Chondrocyte (in vitro differentiated cells): ENCODE measurements around the gene RAB11FIP4. TPM values are rescaled to one million over a fixed set of nuclear protein-coding genes. Genes with fewer than 3 reads are reported as not detected.

ENCODE experiments used
- DNase-seq: peaks from one replicate; pipeline ENCODE4 v3.0.0; 2021; ENCODE audit warnings: mixed read lengths, low spot score
- H3K27ac Mint-ChIP-seq: one replicate; pipeline ENCODE4 v1.8.0; 2021; ENCODE audit warnings: mild to moderate bottlenecking, moderate library complexity, mixed read lengths; ENCODE audit not compliant: unreplicated experiment
- H3K27me3 Mint-ChIP-seq: 2 replicates; pipeline ENCODE4 v1.8.0; 2021; ENCODE audit warnings: low read depth, mixed read lengths
- H3K36me3 Mint-ChIP-seq: 2 replicates; pipeline ENCODE4 v1.8.0; 2021; ENCODE audit warnings: low read depth, mixed read lengths
- H3K4me1 Mint-ChIP-seq: 2 replicates; pipeline ENCODE4 v1.8.0; 2021; ENCODE audit warnings: low read depth, mild to moderate bottlenecking, mixed read lengths
- H3K4me3 Mint-ChIP-seq: one replicate; pipeline ENCODE4 v1.8.0; 2021; ENCODE audit warnings: mild to moderate bottlenecking, moderate library complexity, mixed read lengths; ENCODE audit not compliant: unreplicated experiment
- H3K9me3 Mint-ChIP-seq: 2 replicates; pipeline ENCODE4 v1.8.0; 2021; ENCODE audit warnings: low read depth, mixed read lengths
- CTCF ChIP-seq: fragments of 200-600 bp; sonication (generic); IDR thresholded peaks from 2 replicates; pipeline ENCODE4 v1.5.0; 2021; ENCODE audit warnings: antibody characterized with exemption, mild to moderate bottlenecking, moderate library complexity
- total RNA-seq: library from RNA; stranded (reverse); gene quantifications from 3 replicates; pipeline ENCODE4 v1.2.1, GENCODE V29; 2021

RAB11FIP4 gene
- total RNA-seq, 1 donor from 2014 or later = 0.30 TPM

DNA sequence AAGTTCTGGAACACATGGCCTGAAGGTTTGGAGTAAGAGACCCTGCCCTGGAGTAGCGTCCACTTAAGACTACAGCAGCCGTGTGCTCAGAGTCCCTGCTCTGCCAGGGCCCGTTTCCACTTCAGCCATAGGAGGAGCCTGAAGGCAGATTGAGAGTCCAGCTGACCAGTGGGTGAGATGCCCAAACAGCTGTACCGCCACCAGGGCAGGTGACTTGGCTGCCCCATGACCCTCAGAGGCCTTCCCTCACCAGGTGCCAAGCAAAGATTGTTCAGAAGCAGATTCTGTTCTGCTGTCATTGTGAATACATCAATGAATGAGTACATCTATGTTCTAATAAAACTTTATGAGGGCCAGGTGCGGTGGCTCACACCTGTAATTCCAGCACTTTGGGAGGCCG, 178.8 kb downstream of the RAB11FIP4 start:
- TF ChIP-seq CTCF = no peak
- Mint-ChIP-seq H3K27ac (no peak overlapping the region), H3K9me3 (no peaks in the 10 kb centered on the region), H3K36me3 (peaks cover 3% of the 10 kb centered on the region), H3K4me1 (peaks cover 65% of the 10 kb centered on the region), H3K27me3 (no peaks in the 10 kb centered on the region), H3K4me3 (no peak overlapping the region)
- DNase-seq = no peak

GRCh38 chr17:31570951-31571892, 179.7 kb downstream of the RAB11FIP4 start:
- peak overlapping the region; percentile 8 for H3K4me3 Mint-ChIP-seq
- no peaks in the 10 kb centered on the region for H3K9me3 Mint-ChIP-seq
- H3K4me1 Mint-ChIP-seq = peaks cover 58% of the 10 kb centered on the region
- DNase-seq = no peak
- peak overlapping the region; percentile 86 for H3K27ac Mint-ChIP-seq
- H3K36me3 Mint-ChIP-seq = peaks cover 3% of the 10 kb centered on the region
- no peak for TF ChIP-seq CTCF
- no peaks in the 10 kb centered on the region for H3K27me3 Mint-ChIP-seq

DNA sequence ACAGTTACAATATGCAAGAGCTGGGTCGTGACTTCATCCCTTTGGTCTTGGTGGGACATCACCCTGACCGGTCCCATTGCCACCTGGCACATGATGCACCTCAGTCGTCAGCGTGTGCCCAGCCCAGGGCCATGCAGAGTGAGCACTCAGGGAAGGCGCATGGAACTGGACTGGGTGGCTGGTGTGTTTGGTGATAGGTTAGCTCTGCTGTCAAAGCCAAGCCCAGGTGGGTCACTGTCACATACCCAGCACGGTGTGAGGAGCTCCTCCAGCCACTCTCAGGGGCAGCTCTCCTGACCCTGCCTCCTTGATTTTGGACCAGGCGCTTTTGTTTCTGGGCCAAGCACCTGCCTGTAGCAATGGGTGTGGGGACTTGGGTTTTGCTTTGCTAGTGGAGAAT, 180.9 kb downstream of the RAB11FIP4 start:
- no peaks in the 10 kb centered on the region for H3K27me3 Mint-ChIP-seq
- no peaks in the 10 kb centered on the region for H3K9me3 Mint-ChIP-seq
- no peak for TF ChIP-seq CTCF
- DNase-seq = no peak
- H3K36me3 Mint-ChIP-seq = peaks cover 3% of the 10 kb centered on the region
- H3K4me1 Mint-ChIP-seq = peaks cover 49% of the 10 kb centered on the region
- no peak overlapping the region for H3K27ac Mint-ChIP-seq
- no peak overlapping the region for H3K4me3 Mint-ChIP-seq

GRCh38 chr17:31573047-31573446, 181.6 kb downstream of the RAB11FIP4 start:
- Mint-ChIP-seq H3K36me3 (peaks cover 3% of the 10 kb centered on the region), H3K9me3 (no peaks in the 10 kb centered on the region), H3K27me3 (no peaks in the 10 kb centered on the region), H3K4me1 (peaks cover 43% of the 10 kb centered on the region), H3K4me3 (no peak overlapping the region), H3K27ac (no peak overlapping the region)
- DNase-seq = no peak
- TF ChIP-seq CTCF = no peak

DNA sequence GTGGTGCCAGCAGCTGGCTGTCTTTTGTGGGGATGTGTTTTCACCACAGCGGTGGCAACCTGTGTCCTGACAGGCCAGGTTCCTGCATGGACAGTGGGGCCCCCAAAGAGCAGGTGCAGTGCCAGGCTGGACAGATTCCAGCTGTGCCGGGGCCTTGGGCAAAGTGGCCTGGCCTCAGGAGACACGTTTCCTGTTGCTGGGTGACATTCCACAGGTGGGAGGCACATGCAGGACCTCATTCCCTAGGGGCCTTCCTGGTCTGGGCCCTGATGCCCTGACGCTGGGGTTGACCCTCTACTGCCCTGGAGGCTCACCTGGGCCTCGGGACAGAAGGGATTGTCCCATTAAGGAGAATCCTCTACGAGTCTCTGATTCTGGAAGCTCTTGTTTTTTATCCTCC, 182.4 kb downstream of the RAB11FIP4 start:
- Mint-ChIP-seq H3K9me3 (no peaks in the 10 kb centered on the region), H3K27me3 (no peaks in the 10 kb centered on the region), H3K4me1 (peaks cover 45% of the 10 kb centered on the region), H3K36me3 (peaks cover 3% of the 10 kb centered on the region), H3K27ac (no peak overlapping the region), H3K4me3 (no peak overlapping the region)
- no peak for TF ChIP-seq CTCF
- no peak for DNase-seq
